Measurements from ENCODE around the gene SMCO2. TPM values are rescaled to one million over a fixed set of nuclear protein-coding genes. Genes with fewer than 3 reads are reported as not detected.
"Not testable (repeated sequence)": the region's sequence is repeated elsewhere in the genome, so short reads cannot be mapped to it uniquely, and the experiment has no call there.

Gene SMCO2
- total RNA-seq, 3 donors from 2014 or later (not counting 1 experiment from before 2014, with no cell fraction given): not detected

DNA sequence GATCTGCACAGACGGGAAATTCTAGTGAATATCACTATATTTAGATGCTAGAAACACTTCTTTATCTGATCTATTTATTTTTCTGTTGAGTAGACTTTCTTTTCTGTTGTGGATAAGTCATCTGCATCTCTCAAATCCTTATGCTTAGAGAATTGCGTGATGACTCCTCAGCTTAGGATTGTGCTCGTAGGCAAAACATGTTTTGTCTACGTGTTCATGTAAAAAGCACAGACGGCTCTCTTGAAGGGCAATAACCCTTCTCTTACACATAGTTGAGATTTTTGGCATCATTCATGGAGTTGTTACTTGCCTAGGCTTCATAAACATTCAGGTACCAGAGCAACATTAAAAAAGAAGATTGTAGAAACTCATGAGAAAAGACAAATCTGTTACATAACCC is 96.1 kb downstream of the SMCO2 start:
- Mint-ChIP-seq H3K4me1 (no peaks in the 10 kb centered on the region), H3K9me3 (no peaks in the 10 kb centered on the region), H3K4me3 (no peak overlapping the region), H3K36me3 (no peaks in the 10 kb centered on the region), H3K27ac (no peak overlapping the region), H3K27me3 (ENCODE audit: low read depth in 2 of 2) (peaks cover 11 to 12% of the 10 kb centered on the region in 2 donors)
- Histone ChIP-seq H3K4me1 (ENCODE audit: control insufficient read depth, insufficient read depth, low read length) (no peaks in the 10 kb centered on the region), H3K9me3 (ENCODE audit: control insufficient read depth, insufficient read depth, low read length) (no peaks in the 10 kb centered on the region), H3K27me3 (ENCODE audit: control insufficient read depth, insufficient read depth, low read length) (no peaks in the 10 kb centered on the region), H3K27ac (ENCODE audit: low read length) (no peak overlapping the region), H3K36me3 (ENCODE audit: control insufficient read depth, insufficient read depth, low read length) (no peaks in the 10 kb centered on the region), H3K4me3 (ENCODE audit: low read length) (no peak overlapping the region)
- WGBS (ENCODE audit: insufficient coverage): 98% methylated on average over 4 of the region's 5 CpGs
- intact Hi-C loops (cut with micrococcal nuclease): no loop called here
- TF ChIP-seq, protein P1, sequence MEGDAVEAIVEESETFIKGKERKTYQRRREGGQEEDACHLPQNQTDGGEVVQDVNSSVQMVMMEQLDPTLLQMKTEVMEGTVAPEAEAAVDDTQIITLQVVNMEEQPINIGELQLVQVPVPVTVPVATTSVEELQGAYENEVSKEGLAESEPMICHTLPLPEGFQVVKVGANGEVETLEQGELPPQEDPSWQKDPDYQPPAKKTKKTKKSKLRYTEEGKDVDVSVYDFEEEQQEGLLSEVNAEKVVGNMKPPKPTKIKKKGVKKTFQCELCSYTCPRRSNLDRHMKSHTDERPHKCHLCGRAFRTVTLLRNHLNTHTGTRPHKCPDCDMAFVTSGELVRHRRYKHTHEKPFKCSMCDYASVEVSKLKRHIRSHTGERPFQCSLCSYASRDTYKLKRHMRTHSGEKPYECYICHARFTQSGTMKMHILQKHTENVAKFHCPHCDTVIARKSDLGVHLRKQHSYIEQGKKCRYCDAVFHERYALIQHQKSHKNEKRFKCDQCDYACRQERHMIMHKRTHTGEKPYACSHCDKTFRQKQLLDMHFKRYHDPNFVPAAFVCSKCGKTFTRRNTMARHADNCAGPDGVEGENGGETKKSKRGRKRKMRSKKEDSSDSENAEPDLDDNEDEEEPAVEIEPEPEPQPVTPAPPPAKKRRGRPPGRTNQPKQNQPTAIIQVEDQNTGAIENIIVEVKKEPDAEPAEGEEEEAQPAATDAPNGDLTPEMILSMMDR (IDR thresholded peaks at IDR 0.05): no peak
- DNase-seq (no peak), ATAC-seq (no peak)

DNA sequence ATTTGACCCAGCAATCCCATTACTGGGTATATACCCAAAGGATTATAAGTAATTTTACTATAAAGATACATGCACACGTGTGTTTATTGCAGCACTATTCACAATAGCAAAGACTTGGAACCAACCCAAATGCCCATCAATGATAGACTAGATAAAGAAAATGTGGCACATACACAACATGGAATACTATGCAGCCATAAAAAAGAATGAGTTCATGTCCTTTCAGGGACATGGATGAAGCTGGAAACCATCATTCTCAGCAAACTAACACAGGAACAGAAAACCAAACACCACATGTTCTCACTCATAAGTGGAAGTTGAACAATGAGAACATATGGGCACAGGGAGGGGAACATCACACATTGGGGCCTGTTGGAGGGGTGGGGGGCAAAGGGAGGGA is 98.3 kb downstream of the SMCO2 start:
- intact Hi-C loops (cut with micrococcal nuclease); DNase-seq; ATAC-seq; H3K27ac ChIP-seq (ENCODE audit: low read length); H3K27ac Mint-ChIP-seq; H3K4me1 Mint-ChIP-seq; H3K9me3 Mint-ChIP-seq; H3K4me3 ChIP-seq (ENCODE audit: low read length); H3K36me3 Mint-ChIP-seq; H3K4me1 ChIP-seq (ENCODE audit: control insufficient read depth, insufficient read depth, low read length); H3K36me3 ChIP-seq (ENCODE audit: control insufficient read depth, insufficient read depth, low read length); H3K4me3 Mint-ChIP-seq; H3K27me3 ChIP-seq (ENCODE audit: control insufficient read depth, insufficient read depth, low read length); H3K9me3 ChIP-seq (ENCODE audit: control insufficient read depth, insufficient read depth, low read length): not testable (repeated sequence)
- no CpG with 5 or more reads among the region's 1 CpG for WGBS (ENCODE audit: insufficient coverage)
- H3K27me3 Mint-ChIP-seq (ENCODE audit: low read depth in 2 of 2): peaks cover 20 to 32% of the 10 kb centered on the region in 2 donors

DNA sequence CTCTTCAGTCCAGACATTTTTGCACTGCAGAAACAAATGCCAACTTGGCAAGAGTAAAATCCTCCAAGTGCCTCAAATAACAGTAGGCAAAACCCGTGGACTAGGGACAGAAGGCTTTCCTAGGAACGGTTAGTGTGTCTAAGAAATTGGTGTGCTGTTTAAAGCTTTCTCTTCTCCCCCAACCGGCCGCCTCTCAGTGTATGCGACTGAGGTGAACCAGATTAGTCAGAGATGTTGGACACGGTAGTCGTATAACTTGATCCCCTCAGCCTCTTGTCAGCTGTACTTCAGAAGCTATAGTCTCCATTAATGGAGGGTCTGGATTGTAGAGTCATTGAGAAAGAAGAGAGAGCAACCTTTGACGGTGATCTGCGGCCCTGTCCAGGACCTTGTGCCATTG is 99.1 kb downstream of the SMCO2 start:
- ATAC-seq: no peak
- intact Hi-C loops (cut with micrococcal nuclease): no loop called here

DNA sequence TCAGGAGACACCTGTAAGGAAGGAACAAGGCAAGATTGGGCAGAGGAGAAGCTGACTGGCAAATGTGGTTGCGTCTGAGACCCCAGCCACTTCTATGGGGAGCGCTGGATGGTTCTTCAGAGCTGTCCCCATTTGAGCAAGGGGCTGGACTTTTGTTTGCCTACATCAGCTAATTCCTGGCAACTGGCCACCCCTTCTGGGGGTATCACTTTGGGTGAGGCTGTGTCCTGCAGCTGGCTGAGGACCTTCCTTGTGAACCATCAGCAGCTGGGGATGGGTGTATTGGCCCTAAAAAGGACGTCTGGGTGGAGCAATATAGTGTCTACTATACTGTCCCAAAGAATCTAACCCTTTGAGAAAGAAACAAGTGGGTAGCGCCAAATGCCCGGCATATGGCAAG is 101.1 kb downstream of the SMCO2 start:
- Histone ChIP-seq H3K9me3 (ENCODE audit: control insufficient read depth, insufficient read depth, low read length) (no peaks in the 10 kb centered on the region), H3K4me1 (ENCODE audit: control insufficient read depth, insufficient read depth, low read length) (peaks cover 3% of the 10 kb centered on the region), H3K27ac (ENCODE audit: low read length) (no peak overlapping the region), H3K36me3 (ENCODE audit: control insufficient read depth, insufficient read depth, low read length) (no peaks in the 10 kb centered on the region), H3K27me3 (ENCODE audit: control insufficient read depth, insufficient read depth, low read length) (no peaks in the 10 kb centered on the region), H3K4me3 (ENCODE audit: low read length) (no peak overlapping the region)
- H3K36me3 Mint-ChIP-seq: no peaks in the 10 kb centered on the region
- TF ChIP-seq, protein P1 (IDR thresholded peaks at IDR 0.05): no peak
- H3K9me3 Mint-ChIP-seq: no peaks in the 10 kb centered on the region
- ATAC-seq (no peak), DNase-seq (no peak)
- no peak overlapping the region for H3K27ac Mint-ChIP-seq
- no peaks in the 10 kb centered on the region for H3K4me1 Mint-ChIP-seq
- no peak overlapping the region for H3K4me3 Mint-ChIP-seq
- intact Hi-C loops (cut with micrococcal nuclease): no loop called here
- H3K27me3 Mint-ChIP-seq (ENCODE audit: low read depth in 2 of 2): peaks cover 16 to 29% of the 10 kb centered on the region in 2 donors
- WGBS (ENCODE audit: insufficient coverage): 83% methylated on average over 3 of the region's 5 CpGs

More for the DNA sequence above, 99.1 kb downstream of the SMCO2 start:
- Histone ChIP-seq H3K27me3 (ENCODE audit: control insufficient read depth, insufficient read depth, low read length) (no peaks in the 10 kb centered on the region), H3K4me1 (ENCODE audit: control insufficient read depth, insufficient read depth, low read length) (peaks cover 3% of the 10 kb centered on the region), H3K36me3 (ENCODE audit: control insufficient read depth, insufficient read depth, low read length) (no peaks in the 10 kb centered on the region), H3K9me3 (ENCODE audit: control insufficient read depth, insufficient read depth, low read length) (no peaks in the 10 kb centered on the region), H3K4me3 (ENCODE audit: low read length) (no peak overlapping the region), H3K27ac (ENCODE audit: low read length) (no peak overlapping the region)
- peaks cover 20 to 32% of the 10 kb centered on the region in 2 donors for H3K27me3 Mint-ChIP-seq (ENCODE audit: low read depth in 2 of 2)
- 96% methylated on average over 9 of the region's 9 CpGs for WGBS (ENCODE audit: insufficient coverage)
- H3K9me3 Mint-ChIP-seq: no peaks in the 10 kb centered on the region
- no peak for DNase-seq
- no peak overlapping the region for H3K27ac Mint-ChIP-seq
- H3K36me3 Mint-ChIP-seq: no peaks in the 10 kb centered on the region
- H3K4me1 Mint-ChIP-seq: no peaks in the 10 kb centered on the region
- H3K4me3 Mint-ChIP-seq: no peak overlapping the region
- TF ChIP-seq, protein P1 (IDR thresholded peaks at IDR 0.05): no peak

All from natural killer cell (primary cell).